HG02943 (cell line): ENCODE measurements around the gene DNAH9.

Experiments
- ATAC-seq: cut with Tn5 transposase; IDR thresholded peaks from one replicate; pipeline ENCODE4 v1.9.1; 2021; ENCODE audit warnings: mild to moderate bottlenecking, low read depth, moderate library complexity; ENCODE audit not compliant: unreplicated experiment

Gene DNAH9

DNA sequence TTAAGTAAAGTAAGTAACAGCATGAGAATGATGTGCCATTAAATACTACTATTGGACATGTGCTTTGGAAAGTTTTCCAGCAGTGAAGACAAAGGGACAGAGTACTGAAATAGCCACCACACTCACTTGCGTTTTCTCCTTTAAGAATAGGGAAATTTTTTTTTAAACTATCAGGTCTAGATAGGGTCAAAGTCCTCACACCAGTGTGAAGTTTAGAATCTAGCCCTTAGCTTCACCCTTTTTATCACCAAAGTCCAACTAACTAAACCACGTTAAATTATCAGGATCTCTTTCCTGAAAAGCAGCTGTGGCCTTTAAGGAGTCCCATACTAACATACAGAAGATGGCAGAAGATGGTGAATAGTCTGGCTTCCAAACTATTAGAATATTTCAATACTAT is 218.1 kb downstream of the DNAH9 start:
- ATAC-seq: no peak

DNA sequence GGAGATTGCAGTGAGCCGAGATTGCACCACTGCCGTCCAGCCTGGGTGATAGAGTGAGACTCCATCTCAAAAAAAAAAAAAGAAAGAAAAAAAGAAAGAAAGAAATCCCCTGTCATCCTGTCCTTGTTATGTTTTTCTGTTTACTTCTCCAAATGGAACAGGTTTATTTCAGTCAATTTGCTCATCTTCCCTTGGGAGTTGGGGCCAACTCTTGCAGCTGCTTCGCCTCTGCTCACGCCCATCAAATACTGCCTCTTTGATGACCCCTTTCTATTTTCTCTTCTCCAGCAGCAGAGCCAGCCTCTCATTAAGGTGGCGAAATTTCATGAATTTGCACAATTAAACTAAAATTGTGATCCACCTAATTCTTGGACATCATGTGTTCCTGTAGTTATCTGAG is 225.6 kb downstream of the DNAH9 start:
- no peak for ATAC-seq

DNA sequence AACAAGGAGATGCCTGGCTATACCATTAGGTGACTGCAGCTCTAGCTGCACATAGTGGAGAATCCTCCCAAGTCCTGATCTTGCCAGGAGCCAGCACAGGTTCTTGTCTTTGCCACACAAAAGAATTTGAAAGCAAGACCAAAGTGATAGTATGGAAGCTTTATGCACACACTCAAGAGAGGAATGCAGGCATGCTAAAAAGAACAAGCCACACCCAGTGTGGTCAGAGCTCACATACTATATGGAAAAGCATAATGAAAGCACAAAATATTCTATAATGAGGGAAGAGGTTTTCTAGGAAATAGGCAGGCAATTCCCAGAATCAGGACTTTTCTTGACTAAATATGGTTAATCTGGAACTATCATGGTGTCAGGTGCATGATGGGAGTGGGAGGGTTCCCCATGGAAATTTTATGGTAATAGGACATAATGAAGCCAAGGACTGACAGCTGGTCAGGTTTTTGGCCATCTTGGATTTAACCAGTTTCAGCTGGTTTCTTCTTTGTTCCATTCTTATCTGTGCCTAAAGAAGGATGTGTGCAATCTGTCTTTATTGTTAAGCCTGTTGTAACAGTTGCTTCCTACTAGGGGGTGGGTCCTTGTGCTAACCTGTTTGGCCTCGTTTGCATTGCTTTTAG is 227.4 kb downstream of the DNAH9 start:
- ATAC-seq: no peak

DNA sequence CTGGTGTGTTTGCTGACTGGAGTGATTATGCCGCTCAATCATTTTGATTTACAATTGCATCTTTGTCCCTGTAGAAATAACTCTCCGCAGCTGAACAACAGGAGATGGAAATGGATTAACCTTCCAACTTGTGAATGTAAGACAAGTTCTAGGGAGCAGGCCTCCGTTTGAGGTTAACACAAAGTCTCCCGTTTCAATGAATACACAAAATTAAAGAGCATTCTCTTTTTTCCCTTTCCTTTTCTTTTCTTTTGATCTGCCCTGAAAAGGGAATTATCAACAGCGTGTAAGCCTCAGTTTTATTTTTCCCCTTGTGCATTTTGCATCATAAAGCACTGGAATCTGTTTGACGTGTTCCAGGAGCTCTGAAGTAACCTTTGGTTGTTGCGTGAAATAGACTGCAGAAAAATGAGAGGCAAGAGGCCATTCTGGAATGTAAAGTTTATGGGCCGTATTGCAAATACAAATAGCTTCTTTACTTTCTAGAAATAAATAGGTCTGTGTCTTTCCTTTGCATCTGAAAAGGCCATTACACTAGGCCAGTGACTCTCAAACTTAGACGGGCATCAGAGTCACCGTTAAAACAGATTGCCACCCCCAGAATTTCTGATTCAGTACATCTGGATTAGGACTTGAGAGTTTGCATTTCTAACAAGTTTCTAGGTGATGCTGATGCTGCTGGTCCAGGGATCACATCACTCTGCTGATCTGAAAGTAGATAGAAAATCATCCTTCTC is 234.3 kb downstream of the DNAH9 start:
- no peak for ATAC-seq

DNA sequence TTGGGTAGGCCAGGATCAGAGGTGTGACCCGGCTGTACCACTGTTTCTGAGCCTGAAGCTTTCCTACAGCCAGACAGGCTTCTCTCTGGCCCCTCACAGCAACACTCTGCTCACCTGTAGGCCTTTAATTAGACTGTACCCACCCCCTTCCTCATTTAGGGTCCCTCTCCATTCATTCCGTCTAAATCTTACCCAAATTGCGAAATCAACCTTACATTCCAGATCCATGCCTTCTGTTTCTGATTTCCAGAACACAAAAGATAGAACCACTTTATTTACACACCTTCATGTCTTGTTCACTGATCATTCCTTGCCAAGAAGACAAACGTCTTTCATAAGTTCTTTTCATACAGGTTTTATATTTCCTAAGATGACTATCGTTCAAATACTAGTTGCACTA is 238.2 kb downstream of the DNAH9 start:
- no peak for ATAC-seq

- no peak for ATAC-seq
Observed at GRCh38 chr17:11840052-11840451, 241.8 kb downstream of the DNAH9 start.

DNA sequence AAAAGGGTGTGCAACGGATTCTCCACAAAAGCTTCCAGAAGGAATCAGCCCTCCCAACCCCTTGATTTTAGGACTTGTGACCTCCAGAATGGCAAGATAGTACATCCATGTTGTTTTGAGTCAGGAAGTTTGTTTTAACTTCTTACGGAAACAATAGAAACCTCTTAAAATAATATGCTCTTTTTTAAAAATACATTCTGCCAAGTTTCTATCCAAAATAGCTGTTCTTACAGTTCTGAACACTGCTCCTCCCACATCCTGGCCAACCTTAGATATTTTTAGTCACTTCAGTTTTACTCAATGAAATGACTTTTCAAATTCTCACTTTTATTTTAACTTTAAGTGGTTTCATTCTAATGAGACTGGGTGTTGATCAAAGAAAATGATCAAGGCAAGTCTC is 242.6 kb downstream of the DNAH9 start:
- ATAC-seq: no peak

GRCh38 chr17:11848330-11848729 is 250.1 kb downstream of the DNAH9 start:
- no peak for ATAC-seq

DNA sequence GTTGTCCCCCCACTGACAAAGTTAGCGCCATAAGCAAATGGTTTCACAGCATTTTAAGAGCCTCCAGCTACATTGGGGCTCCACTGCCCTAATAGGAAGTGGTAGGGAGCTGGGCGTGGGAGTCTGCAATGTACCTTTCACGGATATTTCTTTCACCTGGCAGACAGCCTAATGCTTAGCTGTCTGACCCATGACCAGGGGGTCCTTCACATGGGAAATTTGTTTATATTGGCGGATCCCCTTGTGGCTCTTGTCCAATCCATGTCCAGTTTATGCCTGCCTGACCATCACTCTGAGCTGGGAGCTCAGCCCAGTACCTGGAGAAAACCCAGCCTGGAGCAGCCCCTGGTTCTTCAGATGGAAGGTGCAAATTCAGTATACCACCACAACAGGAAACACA is 254.0 kb downstream of the DNAH9 start:
- ATAC-seq: no peak

DNA sequence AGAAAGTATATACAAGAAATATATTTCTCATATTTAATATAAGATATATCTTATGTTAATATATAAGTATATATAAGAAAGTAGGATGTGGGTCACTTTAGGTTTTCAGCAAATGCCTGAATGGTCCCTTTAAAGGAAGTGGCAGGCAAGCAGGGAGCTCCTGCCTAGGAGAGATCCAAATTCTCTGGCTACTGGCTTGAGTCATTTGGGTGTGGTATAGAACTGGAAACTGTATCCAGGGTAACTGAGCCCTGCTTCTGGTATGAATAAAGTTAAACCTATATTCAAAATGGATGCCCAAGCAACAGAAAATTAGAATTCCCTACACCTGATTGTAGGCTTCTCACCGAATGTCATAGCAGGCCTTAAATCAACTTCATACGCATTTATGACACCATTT is 254.6 kb downstream of the DNAH9 start:
- no peak for ATAC-seq

GRCh38 chr17:11853321-11854151 is 255.3 kb downstream of the DNAH9 start:
- no peak for ATAC-seq

GRCh38 chr17:11855306-11855705 is 257.0 kb downstream of the DNAH9 start:
- ATAC-seq: no peak

- no peak for ATAC-seq
Observed at GRCh38 chr17:11857006-11857405, 258.7 kb downstream of the DNAH9 start.

DNA sequence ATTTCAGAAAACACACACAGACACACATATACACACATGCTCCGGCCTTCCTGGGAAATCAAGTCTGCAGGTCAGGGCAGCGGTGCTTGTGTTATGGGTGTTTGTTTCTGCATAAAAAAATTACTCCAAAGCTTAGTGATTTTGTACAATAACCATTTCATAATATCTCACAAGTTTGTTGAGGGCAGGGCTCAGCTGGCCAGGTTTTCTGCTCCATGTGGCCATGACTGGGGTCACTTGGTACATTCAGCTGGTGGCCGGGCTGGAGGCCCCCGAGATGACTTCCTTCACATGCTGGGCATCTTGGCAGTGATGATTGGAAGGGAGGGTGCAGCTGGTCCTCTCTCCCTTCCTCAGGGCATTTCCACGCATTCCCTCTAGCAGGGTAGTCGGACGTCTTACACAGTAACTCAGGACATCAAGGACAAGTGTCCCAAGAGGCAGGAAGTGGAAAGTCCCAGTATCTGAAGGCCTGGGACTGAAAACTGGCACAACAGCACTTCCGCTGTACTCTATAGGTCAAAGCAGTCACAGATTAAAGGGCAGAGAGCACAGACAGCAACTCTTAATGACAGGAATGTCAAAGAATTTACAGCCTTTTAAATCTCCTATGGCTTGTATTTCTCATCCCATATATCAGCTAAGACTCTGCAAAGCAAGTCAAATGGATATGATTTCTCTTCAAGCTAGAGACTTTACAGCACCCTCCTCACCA is 271.6 kb downstream of the DNAH9 start:
- no peak for ATAC-seq

- ATAC-seq: no peak
Observed at GRCh38 chr17:11871773-11872172, 273.5 kb downstream of the DNAH9 start.

DNA sequence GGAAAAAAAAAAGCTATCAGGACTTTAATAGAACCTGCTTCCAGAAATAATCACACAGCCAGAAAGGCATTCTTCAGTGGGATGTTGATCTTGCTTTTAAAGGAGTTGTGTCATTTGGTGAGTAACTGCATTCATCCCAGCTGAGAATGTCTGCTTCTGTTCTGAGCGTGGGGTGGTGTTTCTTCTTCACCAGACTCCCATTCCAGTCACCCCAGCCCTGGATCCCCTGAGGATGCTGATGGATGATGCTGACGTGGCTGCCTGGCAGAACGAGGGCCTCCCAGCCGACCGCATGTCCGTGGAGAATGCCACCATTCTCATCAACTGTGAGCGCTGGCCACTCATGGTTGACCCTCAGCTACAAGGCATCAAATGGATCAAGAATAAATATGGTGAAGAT is 276.5 kb downstream of the DNAH9 start:
- ATAC-seq: no peak

GRCh38 chr17:11880714-11881113 is 282.4 kb downstream of the DNAH9 start:
- ATAC-seq: no peak

DNA sequence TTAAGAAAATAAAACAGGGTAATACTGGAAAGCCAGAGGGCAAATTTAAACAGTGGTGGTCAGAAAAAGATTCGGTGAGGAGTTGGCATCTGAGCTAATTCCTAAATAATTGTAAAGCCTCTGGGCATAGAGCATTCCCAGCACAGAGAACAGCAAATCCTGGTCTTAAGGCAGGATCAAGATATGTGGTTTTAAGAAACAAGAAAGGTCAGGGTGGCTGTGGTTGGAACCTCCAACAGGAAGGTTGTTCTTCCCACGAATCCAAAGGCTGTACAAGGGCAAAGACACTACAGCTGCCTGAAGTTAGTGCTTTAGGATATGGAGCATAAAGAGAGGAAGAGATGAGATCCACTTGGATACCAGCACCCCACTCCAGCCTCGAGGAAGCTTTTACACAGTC is 284.4 kb downstream of the DNAH9 start:
- no peak for ATAC-seq

DNA sequence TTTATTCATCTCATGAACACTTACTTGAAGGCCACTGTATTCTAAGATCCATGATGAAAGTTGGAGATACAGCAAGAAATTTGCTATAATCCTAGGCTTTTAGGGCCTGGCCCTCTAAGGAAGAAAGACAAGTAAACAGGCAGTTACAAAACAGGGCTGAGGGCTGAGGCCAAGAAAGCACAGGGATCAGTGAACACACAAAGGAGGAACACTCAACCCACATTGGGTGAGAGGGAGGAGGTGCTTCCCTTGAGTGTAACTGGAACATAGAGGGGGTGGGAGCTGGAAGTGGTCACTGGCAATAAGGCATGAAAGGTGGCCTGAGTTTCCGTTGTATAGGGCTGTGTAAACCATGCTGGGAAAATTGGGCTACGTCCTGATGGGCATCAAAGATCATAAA is 286.8 kb downstream of the DNAH9 start:
- no peak for ATAC-seq

DNA sequence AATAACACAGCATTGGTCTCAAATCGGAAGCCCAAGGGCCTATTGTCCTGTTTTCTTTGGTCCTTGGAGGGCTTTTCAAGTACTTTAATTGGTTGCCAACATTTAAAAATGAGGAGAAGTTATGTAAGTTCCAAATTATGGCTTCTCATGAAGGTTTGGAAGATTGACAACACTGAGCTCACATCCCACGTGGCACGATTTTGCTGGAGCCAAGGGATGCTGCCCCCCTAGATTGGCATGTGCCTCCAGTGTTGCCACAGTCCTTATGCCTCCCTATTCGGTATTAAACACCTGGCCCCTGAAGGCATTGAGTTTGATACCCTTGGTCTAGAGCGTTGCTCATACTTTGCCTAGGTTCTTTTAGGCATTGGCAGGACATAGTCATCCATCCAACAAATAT is 291.0 kb downstream of the DNAH9 start:
- ATAC-seq: no peak

DNA sequence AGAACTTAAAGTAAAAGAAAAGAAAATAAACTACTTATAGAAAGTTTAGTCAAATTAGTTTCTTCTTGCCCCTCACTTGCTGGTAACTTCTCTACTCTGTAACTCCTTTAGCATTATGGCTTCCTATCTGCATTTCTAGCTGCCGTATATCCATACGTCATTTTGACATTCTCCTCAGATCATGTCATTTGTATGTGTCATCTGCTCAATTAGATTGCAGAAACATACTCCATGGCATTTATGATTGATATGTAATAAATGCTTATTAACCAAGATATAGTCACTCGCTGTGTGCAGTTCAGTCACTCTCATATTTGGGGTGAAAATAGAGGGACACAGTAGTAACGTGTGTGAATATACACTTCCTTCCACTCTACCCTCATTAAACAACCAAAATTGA is 295.6 kb downstream of the DNAH9 start:
- no peak for ATAC-seq
